ENCODE results near the gene ITPK1. TPM values are rescaled to one million over a fixed set of nuclear protein-coding genes. Genes with fewer than 3 reads are reported as not detected.

ITPK1 gene
- total and polyA plus RNA-seq, 2 donors (not counting 3 experiments of a cell fraction or from before 2014, with no cell fraction given), result 39.6 to 51.8 TPM

GRCh38 chr14:92927349-92928257 is 188.1 kb downstream of the ITPK1 start:
- Histone ChIP-seq H3K9ac (replicated peaks; ENCODE audit: extremely low read depth, insufficient read depth, low read length) (no peak overlapping the region), H4K20me1 (replicated peaks; ENCODE audit: control insufficient read depth, extremely low read depth, insufficient read depth, low read length) (no peaks in the 10 kb centered on the region), H3K79me2 (ENCODE audit: control insufficient read depth, insufficient read depth, low read length) (no peaks in the 10 kb centered on the region), H3K9me3 (replicated peaks; ENCODE audit: control insufficient read depth, insufficient read depth, low read length) (no peaks in the 10 kb centered on the region), H3K9me1 (replicated peaks; ENCODE audit: control insufficient read depth, extremely low read depth, insufficient read depth, low read length) (no peaks in the 10 kb centered on the region), H3K27ac (ENCODE audit: insufficient read depth, low read depth, low read length) (no peak overlapping the region), H3K4me3 (replicated peaks in 1 of 3; ENCODE audit: insufficient read depth in 1 of 3, low read depth in 1 of 3, low read length in 3 of 3) (no peak overlapping the region), H3K27me3 (ENCODE audit: control insufficient read depth in 2 of 2, insufficient read depth in 2 of 2, low read length in 2 of 2) (peaks cover under 1 to 2% of the 10 kb centered on the region in 2 experiments), H3K4me1 (ENCODE audit: control insufficient read depth, extremely low read depth, insufficient read depth, low read length) (no peaks in the 10 kb centered on the region), H3K4me2 (ENCODE audit: insufficient read depth, low read length) (no peak overlapping the region), H3K36me3 (ENCODE audit: control insufficient read depth in 2 of 2, extremely low read depth in 1 of 2, insufficient read depth in 2 of 2, low read length in 2 of 2) (no peaks in the 10 kb centered on the region), H2AFZ (ENCODE audit: low read depth, low read length) (no peak overlapping the region)
- intact Hi-C loops (cut with micrococcal nuclease), result no loop called here
- dilution Hi-C loops (cut with MboI; ENCODE audit: extremely low pct_ligation_motif_present, low sequenced_read_pairs), result no loop called here
- TF ChIP-seq EZH2 (IDR thresholded peaks at IDR 0.05; ENCODE audit: borderline replicate concordance, low read depth, low read length, severe bottlenecking) (no peak), GATA2 (IDR thresholded peaks at IDR 0.05; ENCODE audit: insufficient read depth, insufficient read length, low read depth, low read length) (no peak), POLR2A (IDR thresholded peaks at IDR 0.05; ENCODE audit: low read depth, low read length) (no peak), MAX (IDR thresholded peaks at IDR 0.05; ENCODE audit: insufficient read depth, insufficient read length) (no peak), CTCF (IDR thresholded peaks at IDR 0.05; ENCODE audit: extremely low read depth in 1 of 2, insufficient read depth in 1 of 2, low read depth in 1 of 2, low read length in 2 of 2) (no peak), POLR2AphosphoS5 (IDR thresholded peaks at IDR 0.05; ENCODE audit: insufficient read depth, low read depth, low read length) (no peak), MYC (IDR thresholded peaks at IDR 0.05; ENCODE audit: low read depth, low read length) (no peak), FOS (IDR thresholded peaks at IDR 0.05; ENCODE audit: borderline replicate concordance, insufficient read depth, low read length) (no peak), JUN (IDR thresholded peaks at IDR 0.05; ENCODE audit: borderline replicate concordance, insufficient read depth, insufficient read length, low read depth) (no peak)
- POLR2A ChIA-PET, result no interaction called here
- DNase-seq (ENCODE audit: low read depth, low spot score) (no peak), FAIRE-seq (no peak)
- BruUV-seq (replicated peaks), result no TSS peak
- CTCF ChIA-PET, result no interaction called here
